ENCODE results near the gene ARCN1.
"Not testable (repeated sequence)": the region's sequence is repeated elsewhere in the genome, so short reads cannot be mapped to it uniquely, and the experiment has no call there.

ARCN1 gene

GRCh38 chr11:118565051-118565450 lies 7.2 kb upstream of the ARCN1 start:
- H3K27ac ChIP-seq, result peak overlapping the region; percentile 61
- ChIA-PET CTCF (no interaction called here), POLR2A (ENCODE audit: low non-redundant PET) (no interaction called here)
- TF ChIP-seq CTCF (conservative IDR thresholded peaks at IDR 0.05; ENCODE audit: low read depth), result no peak
- peak; percentile 7 for DNase-seq (ENCODE audit: low spot score)

DNA sequence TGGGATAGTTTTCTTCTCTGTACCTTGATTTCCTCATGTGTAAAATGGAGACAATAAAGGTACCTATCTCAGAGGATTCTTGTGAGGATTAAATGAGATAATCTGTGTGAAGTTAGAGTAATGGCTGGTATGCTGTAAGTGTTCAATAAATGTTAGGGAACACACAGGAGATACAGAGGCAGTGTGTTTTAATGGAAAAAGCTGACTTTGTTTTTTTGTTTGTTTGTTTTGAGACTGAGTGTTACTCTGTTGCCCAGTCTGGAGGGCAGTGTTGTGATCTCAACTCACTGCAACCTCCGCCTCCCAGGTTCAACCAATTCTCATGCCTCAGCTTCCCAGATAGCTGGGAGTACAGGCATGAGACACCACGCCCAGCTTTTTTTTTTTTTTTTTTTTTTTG lies 2.5 kb upstream of the ARCN1 start:
- TF ChIP-seq CTCF (conservative IDR thresholded peaks at IDR 0.05; ENCODE audit: low read depth), result no peak
- no peak for DNase-seq (ENCODE audit: low spot score)
- no peak overlapping the region for H3K27ac ChIP-seq
- ChIA-PET CTCF (no interaction called here), POLR2A (ENCODE audit: low non-redundant PET) (no interaction called here)

DNA sequence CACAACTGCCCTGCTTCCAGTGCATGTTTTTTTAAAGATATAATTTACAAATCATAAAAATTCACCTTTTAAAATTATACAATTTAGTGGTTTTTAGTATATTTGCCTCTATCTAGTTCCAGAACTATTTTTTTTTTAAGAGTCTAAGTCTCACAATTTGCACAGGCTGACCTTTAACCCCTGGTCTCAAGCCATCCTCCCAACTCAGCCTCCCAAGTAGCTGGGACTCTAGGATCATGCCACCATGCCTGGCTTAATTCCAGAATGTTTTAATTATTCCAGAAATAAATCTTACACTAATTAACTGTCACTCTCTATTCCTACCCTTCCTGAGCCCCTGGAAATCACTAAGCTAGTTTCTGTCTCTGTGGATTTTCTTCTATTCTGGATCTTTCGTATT lies 1.4 kb upstream of the ARCN1 start:
- no peak for TF ChIP-seq CTCF (conservative IDR thresholded peaks at IDR 0.05; ENCODE audit: low read depth)
- ChIA-PET CTCF (no interaction called here), POLR2A (ENCODE audit: low non-redundant PET) (no interaction called here)
- DNase-seq (ENCODE audit: low spot score), result no peak
- no peak overlapping the region for H3K27ac ChIP-seq

- CTCF ChIA-PET, result interaction anchor here (0.7 kb wide), 2 partner anchors 60 to 136 kb away, joined by 3 to 4 read pairs; no protein-coding TSS in a partner anchor
- peak overlapping the region; percentile 91 for H3K27ac ChIP-seq
- POLR2A ChIA-PET (ENCODE audit: low non-redundant PET), result interaction anchor here (0.6 to 0.7 kb wide), 3 partner anchors 294 to 1191 kb away, joined by 5 to 6 read pairs (median 5); no protein-coding TSS in a partner anchor
- DNase-seq (ENCODE audit: low spot score), result not testable (repeated sequence)
Measured at GRCh38 chr11:118571701-118572060, 528 bp upstream of the ARCN1 start.

DNA sequence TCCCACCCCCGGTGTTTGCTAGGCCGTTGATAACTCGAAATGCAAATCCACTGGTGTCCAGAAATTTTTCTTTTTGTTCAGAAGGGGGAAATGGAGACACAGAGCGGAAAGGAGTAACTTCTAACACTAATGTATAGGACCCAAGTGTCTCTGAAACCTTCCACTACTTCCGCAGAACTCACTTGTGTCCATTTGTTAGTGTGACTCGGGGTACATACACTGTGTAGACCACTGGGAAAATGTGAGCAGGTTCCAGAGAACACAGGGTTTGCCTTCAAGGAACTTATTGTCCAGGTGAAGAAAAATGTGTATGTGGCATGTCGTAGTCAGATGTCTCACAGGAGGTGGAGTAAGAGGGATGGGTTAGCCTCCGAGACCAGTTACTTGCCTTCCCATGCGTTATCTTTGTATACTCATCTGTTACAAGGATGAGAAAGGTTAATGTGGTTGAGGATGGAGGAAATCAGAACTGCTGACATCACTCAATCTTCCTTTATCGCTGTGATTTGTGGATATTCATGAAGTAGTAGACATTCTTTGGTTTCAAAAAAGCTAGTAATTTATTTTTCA lies 857 bp downstream of the ARCN1 start:
- DNase-seq (ENCODE audit: low spot score), result peak; percentile 45
- H3K27ac ChIP-seq, result peak overlapping the region; percentile 91
- no peak for TF ChIP-seq CTCF (conservative IDR thresholded peaks at IDR 0.05; ENCODE audit: low read depth)
- ChIA-PET POLR2A (ENCODE audit: low non-redundant PET) (no interaction called here), CTCF (no interaction called here)

DNA sequence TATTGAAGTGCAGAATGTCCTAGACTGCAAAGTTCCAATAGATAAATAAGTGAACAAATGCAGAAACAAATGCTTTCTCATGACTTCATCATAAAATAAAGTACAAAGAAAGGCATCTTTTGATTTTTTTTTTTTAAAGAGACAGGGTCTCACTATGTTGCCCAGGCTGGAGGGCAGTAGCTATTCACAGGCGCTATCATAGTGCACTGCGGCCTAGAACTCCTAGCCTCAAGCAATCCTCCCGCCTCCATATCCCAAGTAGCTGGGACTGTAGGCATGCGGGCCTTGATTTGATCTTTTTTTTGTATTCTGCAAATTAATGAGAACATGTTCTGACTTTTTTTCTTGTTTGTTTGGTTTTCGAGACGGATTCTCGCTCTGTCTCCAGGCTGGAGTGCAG lies 2.4 kb downstream of the ARCN1 start:
- POLR2A ChIA-PET (ENCODE audit: low non-redundant PET), result no interaction called here
- CTCF ChIA-PET, result no interaction called here
- DNase-seq (ENCODE audit: low spot score), result no peak

GRCh38 chr11:118577995-118578394 lies 5.8 kb downstream of the ARCN1 start:
- POLR2A ChIA-PET (ENCODE audit: low non-redundant PET); CTCF ChIA-PET; DNase-seq (ENCODE audit: low spot score); H3K27ac ChIP-seq: not testable (repeated sequence)

More for the DNA sequence above, 2.4 kb downstream of the ARCN1 start:
- H3K27ac ChIP-seq, result peak overlapping the region; percentile 20
- no peak for TF ChIP-seq CTCF (conservative IDR thresholded peaks at IDR 0.05; ENCODE audit: low read depth)

- ChIA-PET POLR2A (ENCODE audit: low non-redundant PET) (no interaction called here), CTCF (interaction anchor here (0.7 kb wide), 1 partner anchor 21 kb away, joined by 5 read pairs; no protein-coding TSS in a partner anchor)
- H3K27ac ChIP-seq, result no peak overlapping the region
- no peak for TF ChIP-seq CTCF (conservative IDR thresholded peaks at IDR 0.05; ENCODE audit: low read depth)
- no peak for DNase-seq (ENCODE audit: low spot score)
Measured at GRCh38 chr11:118581057-118581456, 8.8 kb downstream of the ARCN1 start.
